HL-60/S4 treated with phorbol 12-myristate 13-acetate at 8.2 ng/mL for 4 days and 3 days (cell line): ENCODE results near the gene ODC1.

ENCODE experiments used
- in situ Hi-C: fragments of 300-500 bp; cut with MboI; formaldehyde crosslinking; loops from 2 replicates; pipeline ENCODE4 v1.15.0; 2022; ENCODE audit warnings: low sequenced_read_pairs

ODC1 gene

DNA sequence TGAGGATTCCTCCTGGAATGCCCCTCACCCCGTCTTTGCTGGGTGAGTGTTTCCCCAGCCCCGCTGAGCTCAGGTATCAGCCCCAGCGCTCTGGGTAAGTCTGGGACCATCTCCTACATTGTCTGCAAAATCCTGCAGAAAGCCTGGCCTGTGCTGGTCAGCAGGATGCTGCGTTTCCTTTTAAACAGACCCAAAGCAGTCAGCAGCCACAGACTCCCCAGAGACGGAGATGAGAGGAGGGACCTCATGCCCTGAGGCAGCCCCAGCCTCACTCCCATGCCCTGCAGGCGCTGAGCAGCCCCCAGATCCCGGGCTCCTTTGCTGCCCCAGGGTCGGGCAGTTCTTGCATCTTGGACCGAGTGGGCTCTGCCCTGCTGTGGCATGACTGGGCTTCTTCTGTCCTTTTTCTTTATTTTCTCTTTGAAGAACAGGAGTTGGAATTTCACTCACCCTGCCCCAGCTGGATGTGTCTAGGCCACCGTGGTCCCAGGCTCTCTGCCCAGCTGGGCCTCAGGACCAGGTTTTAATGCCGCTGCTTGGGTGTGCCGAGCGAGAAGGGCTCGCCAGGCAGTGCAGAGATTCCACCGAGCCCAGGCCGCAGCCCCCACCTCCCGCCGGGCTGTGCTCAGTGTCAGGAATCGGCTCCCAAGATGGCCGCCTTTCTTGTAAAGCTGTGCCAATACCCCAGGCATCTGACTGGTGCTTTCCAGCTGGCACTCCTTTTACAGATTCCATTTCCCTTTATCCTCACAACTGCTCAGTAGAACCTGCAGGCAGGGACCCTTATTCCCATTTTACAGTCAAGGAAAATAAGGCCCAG lies 43.6 kb downstream of the ODC1 start:
- in situ Hi-C loops: loop anchor here (25.0 kb wide), 1 partner anchor 267 kb away; no protein-coding TSS in a partner anchor

DNA sequence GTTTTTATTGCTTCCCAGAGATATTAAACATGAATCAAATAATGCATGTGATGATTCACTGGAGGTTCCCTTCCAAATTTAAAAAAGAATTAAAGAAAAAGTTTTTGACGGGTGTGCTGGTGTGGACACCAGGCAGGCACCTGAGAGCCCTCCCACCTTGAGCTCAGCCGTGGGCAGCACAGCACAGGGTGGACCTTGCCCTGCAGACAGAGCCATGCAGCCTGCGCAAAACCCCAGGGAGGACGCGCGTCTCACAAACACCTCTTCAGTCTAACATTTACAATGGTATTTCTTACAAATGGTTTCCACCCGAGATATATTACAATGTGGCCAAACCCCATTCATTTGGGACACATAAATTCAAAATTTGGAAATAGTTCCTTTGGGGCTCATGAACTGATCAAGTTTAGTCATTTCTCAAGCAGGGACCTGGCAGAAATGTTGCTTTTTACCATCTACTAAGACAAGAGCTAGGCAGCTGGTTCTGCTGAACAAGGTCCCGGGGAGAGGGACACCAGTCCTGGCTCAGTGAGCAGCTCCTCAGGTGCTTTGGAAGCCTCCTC lies 45.4 kb downstream of the ODC1 start:
- in situ Hi-C loops: loop anchor here (25.0 kb wide), 1 partner anchor 265 kb away; no protein-coding TSS in a partner anchor

DNA sequence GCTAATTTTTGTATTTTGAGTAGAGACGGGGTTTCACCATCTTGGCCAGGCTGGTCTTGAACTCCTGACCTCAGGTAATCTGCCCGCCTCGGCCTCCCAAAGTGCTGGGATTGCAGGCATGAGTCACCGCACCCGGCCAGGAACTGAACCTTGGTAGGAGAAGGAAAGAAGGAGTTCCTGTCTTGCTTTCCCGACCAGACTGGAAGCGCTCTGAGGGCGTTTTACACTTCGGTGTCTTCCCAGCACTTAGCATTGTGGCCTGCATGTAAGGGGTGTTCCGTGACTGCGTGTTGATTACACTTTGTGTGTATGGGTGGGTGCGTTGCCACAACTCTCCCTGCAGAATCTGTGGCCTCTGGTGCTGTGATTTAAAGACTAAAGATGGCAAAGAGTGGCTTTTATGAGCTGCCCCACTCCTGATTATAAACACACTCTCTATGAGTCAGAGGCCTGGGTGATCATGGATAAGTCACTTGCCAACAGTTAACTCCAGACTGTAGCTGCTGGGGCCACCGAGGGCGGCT lies 46.0 kb downstream of the ODC1 start:
- in situ Hi-C loops: loop anchor here (25.0 kb wide), 1 partner anchor 265 kb away; no protein-coding TSS in a partner anchor

DNA sequence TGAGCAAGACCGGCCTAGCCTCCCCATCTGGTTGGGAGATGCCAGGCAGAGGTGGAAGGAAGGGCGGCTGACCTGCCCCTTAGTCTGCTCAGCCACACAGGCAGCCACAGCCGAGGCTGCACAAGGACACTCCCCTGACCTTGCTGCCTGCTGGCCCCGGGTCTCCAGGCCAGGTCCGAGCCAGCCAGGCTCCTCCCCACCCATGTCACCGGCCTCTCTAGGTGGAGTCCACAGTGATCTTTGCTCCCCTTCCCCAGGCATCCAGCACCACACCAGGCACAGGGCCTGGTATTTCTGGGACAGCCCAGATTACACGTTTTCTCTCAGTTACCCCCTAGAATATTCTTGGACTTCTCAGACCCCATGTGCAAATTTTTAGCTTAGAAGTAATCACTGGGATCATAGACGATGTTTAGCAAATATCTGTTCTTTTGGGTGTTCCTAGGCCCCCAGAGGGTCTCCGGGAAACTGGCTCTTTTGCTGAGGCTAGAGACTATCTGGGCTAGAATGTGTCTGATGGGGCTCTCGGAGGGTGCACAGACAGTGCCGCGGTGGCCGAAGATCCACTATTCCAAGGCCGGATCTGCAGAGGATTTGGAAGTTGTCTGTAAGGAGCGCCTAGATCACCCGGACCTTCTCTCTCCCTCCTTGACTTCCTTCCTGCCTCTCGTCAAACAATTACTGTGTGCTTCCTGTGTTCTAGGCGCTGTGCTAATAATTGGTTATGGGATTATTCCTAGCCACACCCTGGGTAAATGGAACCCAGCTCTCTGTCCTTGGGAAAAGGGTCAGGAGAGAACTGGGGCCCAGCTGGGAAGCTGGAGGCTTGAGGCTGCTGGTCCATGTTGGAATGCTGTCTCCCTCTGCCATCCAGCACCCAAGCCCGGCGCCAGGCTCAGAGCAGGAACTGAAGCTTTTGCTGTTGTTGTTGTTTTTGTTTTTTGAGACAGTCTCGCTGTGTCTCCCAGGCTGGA lies 46.9 kb downstream of the ODC1 start:
- in situ Hi-C loops: loop anchor here (25.0 kb wide), 1 partner anchor 264 kb away; no protein-coding TSS in a partner anchor

DNA sequence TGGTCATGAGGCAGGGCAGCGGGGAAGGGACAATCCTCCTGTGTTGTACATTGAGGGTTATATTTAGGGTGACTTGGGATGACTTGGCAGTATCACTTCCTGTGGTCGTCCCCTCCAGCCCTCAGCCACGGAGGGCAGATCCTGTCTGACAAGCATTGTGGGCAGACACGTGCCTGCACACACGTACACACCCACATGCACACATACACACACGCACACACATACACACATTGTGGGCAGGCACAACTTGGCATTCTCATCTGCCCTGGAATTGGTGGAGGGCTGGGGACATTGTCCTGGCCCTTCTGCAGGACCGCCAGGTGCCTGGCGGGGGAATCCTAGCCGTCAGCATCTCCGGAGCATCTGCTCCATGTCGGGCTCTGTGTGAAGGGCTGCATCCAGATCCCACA lies 47.6 kb downstream of the ODC1 start:
- in situ Hi-C loops: loop anchor here (25.0 kb wide), 1 partner anchor 263 kb away; no protein-coding TSS in a partner anchor

DNA sequence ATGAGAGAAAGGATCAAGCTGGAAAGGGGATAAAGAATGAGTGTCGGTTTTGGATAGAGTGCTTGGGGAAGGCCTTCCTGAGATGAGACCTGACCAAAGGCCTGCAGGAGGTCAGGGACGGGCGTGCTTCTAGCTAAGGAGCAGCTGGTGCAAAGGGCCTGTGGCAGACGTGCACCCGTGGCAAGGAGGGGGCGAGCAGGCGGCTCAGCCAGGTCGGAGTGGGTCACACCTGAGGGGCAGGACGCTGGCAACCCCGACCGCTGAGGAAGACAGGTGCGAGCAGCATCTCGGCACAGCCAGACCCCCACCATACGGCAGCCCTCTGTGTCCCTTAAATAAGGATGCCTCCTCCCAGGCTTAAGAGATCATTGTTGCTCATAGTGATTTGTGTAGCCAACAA lies 48.1 kb downstream of the ODC1 start:
- in situ Hi-C loops: loop anchor here (25.0 kb wide), 1 partner anchor 263 kb away; no protein-coding TSS in a partner anchor

DNA sequence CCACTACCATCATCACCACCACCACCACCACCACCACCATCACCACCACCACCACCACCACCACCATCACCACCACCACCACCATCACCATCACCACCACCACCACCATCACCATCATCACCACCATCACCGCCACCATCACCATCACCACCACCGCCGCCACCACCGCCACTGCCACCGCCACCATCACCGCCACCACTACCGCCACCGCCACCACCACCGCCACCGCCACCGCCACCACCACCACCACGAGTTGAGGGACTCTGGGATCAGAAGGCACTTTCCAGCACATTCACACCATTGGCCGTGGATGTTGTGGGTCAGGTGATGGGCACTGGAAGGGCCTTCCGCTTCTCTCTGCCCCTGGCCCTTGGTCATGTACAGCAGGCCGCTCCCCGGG lies 48.8 kb downstream of the ODC1 start:
- in situ Hi-C loops: no loop called here

DNA sequence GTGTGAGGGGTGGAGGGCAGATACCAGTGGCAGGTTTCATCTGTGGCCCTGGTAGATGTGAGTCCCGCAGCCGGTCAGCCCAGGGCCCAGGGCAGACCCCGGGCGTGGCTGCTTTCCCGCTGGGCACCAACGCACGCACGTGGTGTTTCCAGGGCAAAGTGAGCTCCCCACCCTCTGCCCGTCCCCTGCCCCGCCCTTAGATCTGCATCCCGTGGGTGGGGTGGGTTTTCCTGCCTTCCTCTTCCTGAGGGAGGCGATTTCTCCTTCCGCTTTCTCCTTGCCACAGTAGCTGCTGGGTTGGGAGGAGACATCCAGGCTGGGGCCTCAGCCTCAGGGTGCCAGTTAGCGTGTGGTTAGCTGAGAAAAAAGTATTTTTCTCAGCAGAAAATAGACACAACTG lies 49.6 kb downstream of the ODC1 start:
- in situ Hi-C loops: no loop called here

DNA sequence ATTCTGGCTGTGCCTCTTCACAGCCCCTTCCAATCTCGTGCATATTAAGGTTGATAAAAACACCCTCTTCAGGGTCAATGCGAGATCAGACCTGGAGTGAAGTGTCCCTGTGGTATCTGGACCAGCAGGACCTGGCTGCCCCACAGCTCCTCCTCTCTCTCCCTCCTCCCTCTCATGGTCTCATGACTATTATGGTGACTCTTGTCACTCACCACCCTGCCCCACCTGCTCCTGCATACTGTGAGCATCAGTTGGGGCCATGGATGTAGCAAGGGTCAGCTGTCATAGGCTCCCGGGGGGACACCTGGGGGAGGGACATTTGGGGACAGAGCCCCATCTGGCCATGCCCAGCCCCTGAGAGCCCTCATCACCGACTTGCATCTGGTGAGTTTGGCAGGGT lies 50.2 kb downstream of the ODC1 start:
- in situ Hi-C loops: no loop called here

DNA sequence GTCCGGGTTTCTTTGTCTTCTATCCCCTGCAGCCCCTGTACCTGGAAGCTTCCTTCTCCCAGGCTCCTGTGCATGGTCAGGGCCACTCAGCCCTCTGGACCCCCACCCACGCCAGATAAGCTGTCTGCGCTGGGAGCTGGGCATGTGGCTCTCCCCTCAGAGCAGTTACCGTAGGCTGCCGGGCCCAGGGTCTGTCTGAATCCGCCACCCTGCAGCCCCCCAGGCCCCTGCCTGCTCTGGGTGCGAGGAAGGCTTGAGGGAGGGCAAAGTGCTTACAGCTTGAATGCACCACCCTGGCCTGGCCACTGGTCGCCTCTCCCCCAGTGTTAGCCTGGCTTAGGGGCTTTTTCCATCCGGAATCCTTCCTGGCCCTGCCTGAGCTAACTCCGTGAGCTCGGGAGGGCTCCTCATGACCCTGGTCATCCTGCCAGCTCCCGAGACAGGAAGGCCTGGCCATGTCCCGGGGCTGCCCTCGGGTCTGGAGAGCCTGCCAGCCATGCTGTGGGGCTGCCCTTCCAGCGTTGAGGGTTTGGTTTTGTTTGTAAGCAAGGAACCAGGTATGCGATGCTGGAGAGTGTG lies 50.7 kb downstream of the ODC1 start:
- in situ Hi-C loops: no loop called here

DNA sequence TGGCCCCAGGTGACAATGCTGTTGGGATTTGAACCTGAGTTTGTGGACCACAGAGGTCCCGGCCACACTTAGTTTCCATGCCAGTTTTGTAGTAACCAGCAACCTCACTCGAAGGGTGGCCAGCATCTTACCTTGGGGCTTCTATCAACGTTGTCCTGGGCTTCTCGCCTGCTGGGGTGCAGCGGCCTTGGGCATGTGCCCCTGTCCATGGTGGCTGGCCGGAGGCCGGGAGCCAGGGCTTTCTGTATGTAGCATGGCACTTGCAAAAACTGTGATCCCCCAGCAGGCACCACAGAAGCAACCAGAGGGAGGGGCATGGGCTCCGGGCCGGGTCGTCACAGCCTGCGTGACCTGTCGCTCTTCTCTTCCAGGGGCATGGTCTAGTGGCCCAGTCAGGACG lies 51.7 kb downstream of the ODC1 start:
- in situ Hi-C loops: no loop called here

DNA sequence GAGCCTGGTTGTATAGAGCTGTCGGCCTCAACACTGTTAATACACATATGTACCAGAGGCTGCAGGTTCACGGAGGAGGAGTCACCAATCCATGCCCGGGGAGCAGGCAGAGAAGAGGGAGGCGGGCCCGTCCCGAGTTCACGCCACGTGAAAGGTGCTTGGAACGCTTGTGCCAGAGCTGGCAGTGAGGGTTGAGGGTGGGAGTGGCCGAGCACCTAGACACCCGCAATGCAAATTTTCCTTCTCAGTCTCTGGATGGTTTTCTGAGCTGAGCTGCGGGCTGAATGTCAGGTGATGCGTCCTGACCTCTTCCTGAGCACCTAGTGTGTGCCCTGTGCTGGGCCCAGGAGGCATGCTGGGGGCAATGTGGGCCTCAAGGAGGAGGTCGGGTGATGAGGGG lies 52.2 kb downstream of the ODC1 start:
- in situ Hi-C loops: no loop called here

DNA sequence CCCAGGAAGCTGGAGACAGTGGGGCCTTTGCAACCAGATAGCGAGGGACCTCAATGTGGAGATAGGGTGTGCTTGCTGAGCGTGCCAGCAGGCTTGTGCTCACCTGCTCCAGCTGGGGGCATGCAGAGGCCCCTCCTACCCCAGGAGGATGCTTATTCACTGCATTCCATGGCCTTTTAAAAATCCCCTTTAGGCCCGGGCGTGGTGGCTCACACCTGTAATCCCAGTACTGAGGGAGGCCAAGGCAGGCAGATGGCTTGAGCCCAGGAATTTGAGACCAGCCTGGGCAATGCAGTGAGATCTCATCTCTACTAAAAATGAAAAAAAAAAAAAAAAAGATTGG lies 54.5 kb downstream of the ODC1 start:
- in situ Hi-C loops: no loop called here

DNA sequence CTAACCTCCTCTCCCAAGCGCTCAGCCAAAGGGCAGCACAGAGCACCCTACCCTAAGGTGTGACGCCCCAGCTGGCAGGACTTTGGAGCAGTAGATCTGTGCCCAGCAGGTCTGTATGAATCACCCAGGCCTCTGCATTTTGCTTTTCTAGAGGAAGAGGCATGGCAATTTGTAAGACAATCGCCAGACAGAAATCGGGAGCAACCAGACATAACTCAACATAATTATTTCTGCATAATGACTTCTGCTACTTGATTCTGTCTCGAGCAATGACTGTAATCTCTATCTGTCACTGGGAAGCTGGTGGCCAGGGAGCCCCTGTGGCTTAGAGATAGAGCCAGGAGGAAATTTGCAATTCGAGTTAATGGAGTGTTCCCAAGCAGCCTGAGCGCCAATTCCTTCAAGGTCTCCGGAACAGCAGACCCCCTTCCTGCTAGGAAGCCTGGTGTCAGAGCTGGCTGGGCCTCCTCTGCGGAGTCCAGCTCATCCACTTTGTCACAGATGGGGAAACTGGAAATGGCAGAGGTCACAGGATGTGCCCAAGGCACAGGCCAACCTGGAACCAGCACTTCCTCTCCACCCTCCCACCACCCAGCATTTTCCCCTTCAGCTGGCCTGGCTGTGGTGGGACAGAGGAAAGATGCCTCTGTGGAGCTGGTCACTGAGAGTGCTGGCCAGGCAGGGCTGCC lies 55.0 kb downstream of the ODC1 start:
- in situ Hi-C loops: no loop called here

DNA sequence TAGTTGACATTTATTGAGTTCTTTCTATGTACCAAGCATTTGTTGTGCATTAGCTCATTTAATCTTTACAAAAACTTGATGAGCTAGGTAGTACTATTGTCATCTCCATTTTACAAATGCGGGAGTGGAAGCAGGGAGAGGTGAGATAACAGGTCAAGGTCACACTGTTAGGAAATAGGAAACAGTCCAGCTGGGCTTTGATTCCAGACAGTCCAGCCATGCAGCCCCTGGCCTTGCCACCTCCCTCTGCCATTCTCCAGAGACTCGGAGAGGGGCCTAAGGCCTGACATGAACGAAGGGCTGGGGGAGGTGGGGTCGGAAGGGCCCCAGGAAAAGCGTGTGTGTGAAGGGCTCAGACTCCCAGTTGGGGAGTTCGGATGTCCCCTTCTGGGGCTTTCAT lies 55.6 kb downstream of the ODC1 start:
- in situ Hi-C loops: no loop called here

DNA sequence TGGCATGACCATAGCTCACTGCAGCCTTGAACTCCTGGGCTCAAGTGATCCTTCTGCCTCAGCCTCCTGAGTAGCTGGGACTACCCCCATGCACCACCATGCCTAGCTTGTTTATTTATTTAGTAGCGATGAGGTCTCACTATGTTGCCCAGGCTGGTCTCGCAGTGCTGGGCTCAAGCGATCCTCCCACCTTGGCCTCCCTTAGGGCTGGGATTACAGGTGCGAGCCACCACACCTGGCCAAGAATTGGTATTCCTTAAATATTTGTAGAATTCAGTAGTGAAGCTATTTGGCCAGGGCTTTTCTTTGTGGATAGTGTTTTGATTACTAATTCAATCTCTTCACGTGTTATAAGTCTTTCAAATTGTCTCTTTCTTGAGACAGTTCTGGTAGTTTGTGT lies 56.0 kb downstream of the ODC1 start:
- in situ Hi-C loops: no loop called here

DNA sequence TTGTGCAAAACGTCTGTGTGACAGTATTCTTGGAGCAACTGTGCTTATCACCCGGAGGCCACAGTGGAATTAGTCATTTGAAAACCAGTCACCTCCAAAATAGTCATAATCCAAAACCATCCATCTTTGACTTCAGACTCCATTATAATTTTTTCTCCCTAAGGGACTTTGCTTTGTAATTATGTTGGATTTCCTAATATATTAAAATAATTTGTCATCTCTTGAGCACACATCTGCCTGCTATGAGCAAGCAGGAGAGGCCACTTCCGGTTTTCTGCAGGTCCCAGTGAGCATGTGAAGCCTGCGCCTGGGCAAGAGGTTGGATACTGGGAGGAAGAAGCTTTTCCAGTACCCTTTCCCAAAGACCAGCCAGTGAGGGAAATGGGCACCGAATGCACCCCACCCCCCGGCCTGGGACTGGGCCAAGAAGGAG lies 57.7 kb downstream of the ODC1 start:
- in situ Hi-C loops: no loop called here
